ENCODE measurements around the gene FAM168B.

Gene FAM168B

GRCh38 chr2:131027566-131028528, 65.4 kb downstream of the FAM168B start:
- DNase-seq, result no peak

- DNase-seq, result no peak
These were observed 66.3 kb downstream of the FAM168B start for GRCh38 chr2:131026919-131027318.

GRCh38 chr2:131023758-131024157, 69.5 kb downstream of the FAM168B start:
- DNase-seq, result no peak

DNA sequence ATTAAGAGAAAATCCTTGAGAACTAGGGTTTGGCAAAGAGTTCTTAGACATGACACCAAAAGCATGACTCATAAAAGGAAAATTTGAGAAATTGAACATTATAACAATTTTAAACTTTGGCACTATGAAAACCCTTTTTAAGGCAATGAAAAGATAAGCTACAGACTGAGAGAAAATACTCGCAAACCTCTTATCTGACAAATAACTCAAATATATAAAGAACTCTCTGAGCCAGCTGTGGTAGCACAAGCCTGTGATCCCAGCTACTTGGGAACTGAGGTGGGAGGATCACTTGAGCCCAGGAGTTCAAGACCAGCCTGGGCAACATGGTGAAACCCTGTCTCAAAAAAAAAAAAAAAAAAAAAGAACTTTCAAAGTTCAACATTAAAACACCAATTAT, 70.5 kb downstream of the FAM168B start:
- no peak for DNase-seq

DNA sequence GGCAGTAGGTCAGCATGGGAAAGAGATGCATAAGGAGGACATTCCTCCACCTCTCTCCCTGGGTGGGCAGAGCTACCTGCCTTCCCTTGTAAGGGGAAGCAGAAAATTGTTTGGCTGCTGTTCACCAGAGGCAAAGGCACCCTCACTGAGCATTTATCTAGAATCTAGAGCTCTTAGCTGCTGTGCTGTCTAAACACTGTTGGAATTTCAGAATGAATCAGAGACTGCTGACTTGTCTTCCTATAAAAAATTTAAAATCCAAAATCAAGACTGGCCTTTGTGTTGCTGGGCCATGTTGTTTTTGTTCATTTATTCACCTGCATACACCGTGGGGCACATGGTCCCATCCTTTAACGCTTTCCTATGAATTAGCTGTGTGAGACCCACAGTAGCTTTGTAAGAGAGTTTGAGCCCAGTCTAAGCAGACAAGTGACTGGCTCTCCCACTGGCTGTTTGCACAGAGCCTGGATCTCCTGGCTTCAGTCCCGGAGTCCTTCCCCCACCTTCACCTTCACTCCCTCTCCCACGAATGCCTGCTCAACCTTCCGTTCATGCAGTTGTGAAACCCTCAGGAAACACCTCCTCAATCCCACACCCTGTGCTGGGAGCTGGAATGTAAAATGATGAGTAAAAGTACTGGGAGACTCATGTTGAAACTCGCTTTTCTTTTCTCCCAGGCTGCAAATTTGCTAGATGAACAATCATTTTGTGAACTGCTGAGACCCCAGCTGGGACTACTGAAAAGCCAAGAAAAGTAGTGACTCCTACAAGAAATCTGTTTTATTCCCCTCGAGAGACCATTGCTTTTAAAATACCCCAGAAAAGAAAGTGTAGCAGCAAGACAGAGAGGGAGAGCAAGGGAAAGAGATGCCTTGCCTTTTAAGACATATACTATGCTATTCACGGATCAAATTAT, 76.2 kb downstream of the FAM168B start:
- DNase-seq, result peak in 4 of 51 donors; percentile 4 to 66 (median 26)

DNA sequence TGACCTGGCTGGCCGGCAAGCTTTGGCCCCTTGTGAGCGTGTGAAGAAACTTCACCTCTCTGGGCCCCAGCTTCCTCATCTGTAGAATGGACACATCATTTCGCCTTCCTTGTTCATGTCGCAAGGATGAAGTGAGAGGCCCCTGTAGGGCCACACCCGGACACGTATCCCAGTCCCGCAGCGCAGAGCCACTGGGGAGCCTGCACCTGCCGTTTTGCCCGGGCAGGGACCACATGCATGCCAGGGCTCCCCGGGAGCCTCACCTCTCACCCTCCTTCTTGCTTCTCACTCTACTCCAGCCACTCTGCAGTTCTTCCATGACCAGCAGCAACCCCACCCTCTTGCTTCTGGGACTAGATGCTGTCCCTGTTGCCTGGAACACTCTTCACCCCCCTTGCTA, 77.5 kb downstream of the FAM168B start:
- DNase-seq, result no peak

GRCh38 chr2:131014141-131014540, 79.1 kb downstream of the FAM168B start:
- DNase-seq, result no peak

DNA sequence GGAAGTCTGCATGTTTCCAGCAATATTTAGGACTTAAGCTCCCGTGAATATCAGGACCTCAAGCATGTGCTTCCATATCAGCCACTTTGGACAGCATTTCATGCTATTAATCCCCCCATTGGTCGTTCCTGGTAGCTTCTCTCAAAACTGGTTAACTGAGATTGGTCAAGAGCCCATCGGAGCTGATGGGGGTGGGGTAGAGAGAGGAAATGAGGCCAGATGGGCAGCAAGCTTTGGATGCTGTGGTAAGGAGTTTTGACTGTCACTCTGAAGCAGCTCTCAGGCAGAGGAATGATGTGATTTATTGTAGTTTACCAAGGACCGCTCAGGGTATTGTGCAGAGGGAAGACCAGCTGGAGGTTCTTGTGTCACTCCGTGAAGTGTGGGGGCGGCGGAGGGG, 81.8 kb downstream of the FAM168B start:
- no peak for DNase-seq

GRCh38 chr2:131010566-131010965, 82.7 kb downstream of the FAM168B start:
- DNase-seq, result no peak

GRCh38 chr2:131009713-131010475, 83.4 kb downstream of the FAM168B start:
- no peak for DNase-seq

DNA sequence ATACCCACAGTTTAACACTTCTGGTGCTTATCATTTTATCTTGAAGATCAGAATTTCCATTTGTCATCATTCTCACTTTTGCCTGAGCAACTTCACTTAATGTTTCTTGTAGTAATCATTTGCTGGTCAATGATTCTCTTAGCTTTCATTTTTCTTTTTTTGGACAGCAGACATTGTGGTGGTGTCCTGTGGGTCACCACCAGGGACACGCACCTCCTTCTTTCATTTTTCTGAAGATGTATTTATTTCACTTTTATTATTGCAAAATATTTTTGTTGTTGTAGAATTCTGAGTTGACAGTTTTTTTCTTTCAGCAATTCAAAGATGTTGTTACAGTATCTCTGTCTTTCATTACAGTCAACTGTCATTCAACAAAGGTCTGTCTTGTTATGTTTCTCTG, 84.3 kb downstream of the FAM168B start:
- no peak for DNase-seq

DNA sequence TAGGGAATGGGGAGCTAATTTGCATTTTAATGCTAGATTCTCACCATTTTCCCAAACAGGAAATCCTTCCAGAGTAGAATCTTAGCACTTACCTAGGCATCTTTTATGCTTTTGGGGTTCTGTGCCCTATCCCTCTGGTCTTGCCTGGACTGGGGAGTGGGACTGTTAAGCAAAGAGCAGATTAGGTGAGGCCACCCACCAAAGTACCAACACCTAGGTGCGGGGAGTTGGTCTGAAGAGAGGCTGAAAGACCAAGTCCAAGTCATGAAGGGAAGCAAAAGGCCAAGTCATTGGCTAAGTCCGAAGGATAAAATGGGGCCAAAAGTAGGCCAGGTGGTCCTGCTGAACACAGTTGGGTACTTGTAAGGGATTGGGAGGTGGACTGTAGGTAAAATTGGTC, 86.7 kb downstream of the FAM168B start:
- no peak for DNase-seq

DNA sequence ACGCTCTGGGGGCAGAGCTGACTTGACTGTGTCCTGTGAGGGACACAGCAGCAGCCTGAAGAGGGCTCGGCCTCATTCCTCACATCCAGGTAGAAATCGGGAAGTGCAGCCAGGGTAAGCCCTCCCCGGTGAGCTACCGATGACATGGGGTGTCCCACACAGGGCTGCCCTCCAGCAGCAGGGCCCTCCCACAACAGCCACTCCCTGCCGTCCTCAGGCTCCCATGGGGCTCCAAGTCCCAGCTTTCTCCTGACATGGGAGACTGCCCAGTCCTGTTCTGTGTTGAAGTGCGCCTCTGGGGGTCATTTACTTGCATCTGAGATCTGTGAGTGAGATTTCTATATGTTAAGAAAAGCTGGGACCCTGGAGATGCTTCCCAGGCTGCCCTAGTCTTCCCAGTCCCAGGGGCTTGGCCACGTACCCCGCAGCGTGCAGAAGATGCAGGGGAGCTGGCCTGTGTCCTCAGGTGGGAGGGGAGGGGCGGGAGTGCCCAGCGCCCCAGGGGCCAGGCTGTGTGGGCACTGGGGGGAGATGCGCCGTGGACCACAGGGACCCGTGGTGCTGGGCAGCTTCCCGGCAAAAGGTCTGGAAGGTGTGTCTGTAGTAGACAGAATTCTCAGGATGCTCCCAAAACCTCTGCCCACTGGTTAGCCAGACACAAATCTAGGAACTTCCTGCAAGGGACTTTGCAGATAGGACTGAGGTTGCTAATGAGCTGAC, 87.9 kb downstream of the FAM168B start:
- DNase-seq, result no peak

DNA sequence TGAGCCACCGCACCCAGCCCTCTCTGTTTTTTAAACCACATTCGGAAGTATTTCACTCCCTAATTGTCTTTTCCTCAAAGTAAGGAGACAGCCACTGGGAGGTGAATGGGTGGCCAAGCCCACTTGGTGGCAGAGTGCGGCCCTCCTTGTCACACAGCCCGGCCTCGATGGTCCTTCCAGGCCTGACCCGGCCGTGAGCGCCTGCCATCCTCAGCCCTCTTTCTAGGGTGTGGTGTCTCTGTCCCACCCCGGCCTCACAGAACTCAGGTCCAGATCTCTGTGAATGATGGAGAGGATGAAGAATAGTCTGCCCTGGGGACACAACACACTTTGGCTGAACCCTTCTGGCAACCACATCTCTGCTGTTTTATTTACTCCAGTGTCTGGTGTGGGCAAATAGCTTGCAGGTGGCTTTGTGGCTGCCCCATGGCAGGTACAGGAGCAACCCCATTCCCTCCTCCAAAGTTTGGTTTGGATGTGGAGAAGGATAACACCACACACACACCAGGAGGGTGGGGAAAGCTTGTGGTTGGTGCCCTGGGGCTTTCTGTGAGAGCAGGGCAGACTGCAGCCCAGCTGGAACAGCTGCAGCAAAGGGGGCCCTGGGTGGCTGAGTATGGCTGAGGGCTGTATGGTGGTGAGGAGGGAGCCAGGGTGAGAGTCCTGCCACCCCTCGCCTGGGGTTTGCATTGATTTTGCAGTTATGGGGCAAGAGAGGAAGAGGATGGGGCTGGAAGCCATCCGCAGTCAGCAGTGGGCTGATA, 88.6 kb downstream of the FAM168B start:
- DNase-seq, result no peak

DNA sequence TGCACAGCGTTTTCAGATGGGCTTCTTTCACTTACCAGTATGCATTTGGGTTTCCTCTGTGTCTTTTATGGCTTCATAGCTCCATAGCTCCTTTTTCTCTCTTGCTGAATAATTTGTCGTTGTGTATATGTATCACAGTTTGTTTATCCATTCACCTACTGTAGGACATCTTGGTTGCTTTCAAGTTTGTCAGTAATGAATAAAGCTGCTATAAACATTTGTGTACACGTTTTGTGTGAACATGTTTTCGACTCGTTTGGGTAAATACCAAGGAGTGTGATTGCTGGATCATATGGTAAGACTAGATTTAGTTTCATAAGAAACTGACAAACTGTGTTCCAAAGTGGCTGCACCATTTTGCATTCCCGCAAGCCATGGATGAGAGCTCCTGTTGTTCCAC, 94.7 kb downstream of the FAM168B start:
- no peak for DNase-seq

All from hypothalamus (tissue), 51 donors.